Endothelial cell of umbilical vein (primary cell): ENCODE data around the gene ROCK2. TPM values are rescaled to one million over a fixed set of nuclear protein-coding genes. Genes with fewer than 3 reads are reported as not detected.

Experiments
- BruUV-seq: library from RNA; stranded (reverse); fragments of 400-500 nt; replicated peaks from 2 replicates; lab custom pipeline; 2021; lab: Mats Ljungman, UMichigan
- CTCF ChIA-PET: fragments of 300-600, 350-600 bp; sonication (Branson Sonifier 250); formaldehyde crosslinking; loops from one replicate; lab custom pipeline; 2021; ENCODE audit warnings: antibody characterized with exemption, inconsistent platforms; lab: Charles Lee
- POLR2A ChIA-PET: fragments of 300-600, 350-600 bp; sonication (Branson Sonifier 250); formaldehyde crosslinking; loops from one replicate; lab custom pipeline; 2021; ENCODE audit warnings: antibody characterized with exemption, inconsistent platforms; lab: Charles Lee
- DNase-seq: peaks from one replicate; pipeline ENCODE4 v3.0.0-alpha.2; 2011; ENCODE audit warnings: low read depth, low spot score
- FAIRE-seq: peaks from 2 replicates; lab custom pipeline; 2011; peaks lifted over from hg19 to GRCh38; lab: Jason Lieb, UNC
- H2AFZ ChIP-seq: 2 replicates; pipeline ENCODE4 v1.6.0; 2012; ENCODE audit warnings: low read depth, low read length, control low read depth, inconsistent platforms
- H3K27ac ChIP-seq: 2 replicates; pipeline ENCODE4 v1.5.1; 2011; ENCODE audit warnings: low read depth, mild to moderate bottlenecking, control low read depth, low read length, moderate library complexity; ENCODE audit not compliant: insufficient read depth
- H3K27me3 ChIP-seq, 2 experiments: 2 replicates each; pipeline versions ENCODE4 v1.6.0 to v1.6.1; 2011; ENCODE audit warnings: low read length in 2 of 2, mixed read lengths in 1 of 2; ENCODE audit not compliant: control insufficient read depth in 2 of 2, insufficient read depth in 2 of 2
- H3K36me3 ChIP-seq, 2 experiments: 2 replicates in 1 of 2; 3 replicates in 1 of 2; pipeline ENCODE4 v1.5.1; 2011; ENCODE audit warnings: low read length in 2 of 2, mild to moderate bottlenecking in 1 of 2, moderate library complexity in 1 of 2; ENCODE audit not compliant: control insufficient read depth in 2 of 2, insufficient read depth in 2 of 2; ENCODE audit errors: extremely low read depth in 1 of 2
- H3K4me1 ChIP-seq: 3 replicates; pipeline ENCODE4 v1.5.1; 2011; ENCODE audit warnings: mild to moderate bottlenecking, low read length; ENCODE audit not compliant: control insufficient read depth, insufficient read depth; ENCODE audit errors: extremely low read depth
- H3K4me2 ChIP-seq: 2 replicates; pipeline ENCODE4 v1.6.1; 2011; ENCODE audit warnings: low read length, control low read depth, mixed read lengths; ENCODE audit not compliant: insufficient read depth
- H3K4me3 ChIP-seq, 3 experiments: fragments of 200-600 bp in 1 of 3; sonication (generic), shearing (Covaris generic) in 1 of 3; replicated peaks in 1 of 3; 2 replicates each; pipeline ENCODE4 v1.5.1; 2011 to 2016; ENCODE audit warnings: control low read depth in 3 of 3, low read length in 3 of 3, mild to moderate bottlenecking in 2 of 3, inconsistent platforms in 1 of 3, low read depth in 1 of 3, moderate library complexity in 1 of 3; ENCODE audit not compliant: insufficient read depth in 1 of 3
- H3K79me2 ChIP-seq: 2 replicates; pipeline ENCODE4 v1.6.0; 2012; ENCODE audit warnings: low read length, inconsistent platforms; ENCODE audit not compliant: control insufficient read depth, insufficient read depth
- H3K9ac ChIP-seq: replicated peaks from 2 replicates; pipeline ENCODE3; 2011; ENCODE audit warnings: low read length, control low read depth; ENCODE audit not compliant: insufficient read depth; ENCODE audit errors: extremely low read depth
- H3K9me1 ChIP-seq: replicated peaks from 3 replicates; pipeline ENCODE4 v1.6.0; 2011; ENCODE audit warnings: mild to moderate bottlenecking, low read length; ENCODE audit not compliant: control insufficient read depth, insufficient read depth; ENCODE audit errors: extremely low read depth
- H3K9me3 ChIP-seq: replicated peaks from 2 replicates; pipeline ENCODE4 v1.5.1; 2012; ENCODE audit warnings: low read length, inconsistent platforms; ENCODE audit not compliant: control insufficient read depth, insufficient read depth
- H4K20me1 ChIP-seq: replicated peaks from 2 replicates; pipeline ENCODE3; 2011; ENCODE audit warnings: mild to moderate bottlenecking, low read length; ENCODE audit not compliant: control insufficient read depth, insufficient read depth; ENCODE audit errors: extremely low read depth
- EZH2 ChIP-seq: IDR thresholded peaks from 2 replicates; pipeline ENCODE4 v1.6.1; 2012; ENCODE audit warnings: borderline replicate concordance, low read depth, mild to moderate bottlenecking, moderate library complexity, low read length, inconsistent platforms; ENCODE audit not compliant: severe bottlenecking
- POLR2AphosphoS5 ChIP-seq: IDR thresholded peaks from 2 replicates; pipeline ENCODE4 v1.6.1; 2012; ENCODE audit warnings: low read depth, mild to moderate bottlenecking, control low read depth, low read length, moderate library complexity; ENCODE audit not compliant: insufficient read depth
- dilution Hi-C: fragments of 300-500 bp; cut with MboI; formaldehyde crosslinking; loops from one replicate; pipeline ENCODE4 v1.15.0; 2019; ENCODE audit warnings: low sequenced_read_pairs; ENCODE audit not compliant: extremely low pct_ligation_motif_present
- intact Hi-C: fragments of 100-400 bp; cut with micrococcal nuclease; formaldehyde crosslinking; loops from one replicate; pipeline ENCODE4 v1.10.0; 2022
- polyA plus RNA-seq, 4 experiments: library from polyadenylated mRNA; depleted of rRNA in 3 of 4; stranded (reverse) in 3 of 4; unstranded in 1 of 4; fragments of >200 nt; gene quantifications; 2 replicates each; pipeline versions ENCODE4 v1.2.1 to v1.2.3, GENCODE V29; 2011 to 2012; ENCODE audit warnings: missing spikeins in 1 of 4
- total RNA-seq: library from RNA; stranded (reverse); gene quantifications from 2 replicates; pipeline ENCODE4 v1.2.3, GENCODE V29; 2021

Gene ROCK2
- total and polyA plus RNA-seq, 2 donors (not counting 3 experiments of a cell fraction or from before 2014, with no cell fraction given) = 5.2 to 56.5 TPM

DNA sequence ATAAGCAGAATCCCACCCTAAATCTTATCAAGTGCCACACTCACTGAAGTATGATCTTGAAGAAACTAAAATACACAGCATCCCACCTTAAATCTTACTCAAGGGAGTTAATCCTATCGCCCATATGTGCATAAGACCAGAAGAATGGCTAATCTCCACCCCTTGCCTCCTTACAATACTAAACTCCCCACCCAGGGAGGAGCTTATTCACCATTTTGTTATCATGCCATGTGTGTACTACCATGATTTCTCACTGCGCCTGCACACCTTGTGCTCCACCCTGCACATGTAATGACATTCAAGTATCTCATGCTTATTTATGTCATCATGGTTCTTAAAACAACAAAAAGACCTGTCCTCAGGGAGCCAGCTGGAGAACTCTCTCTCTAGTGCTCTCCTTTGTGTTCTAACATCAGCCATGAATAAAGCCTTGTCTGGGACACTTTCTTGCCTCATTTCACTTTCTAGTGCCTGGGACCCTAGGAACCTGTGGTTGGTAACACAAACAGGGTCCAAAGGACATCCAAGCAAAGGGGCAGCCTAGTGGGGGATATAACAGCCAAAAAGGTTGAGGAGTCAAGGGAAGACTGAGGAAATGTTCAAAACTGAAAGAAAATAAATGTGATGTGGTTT lies 101.8 kb downstream of the ROCK2 start:
- Histone ChIP-seq H3K36me3 (no peaks in the 10 kb centered on the region), H3K27me3 (no peaks in the 10 kb centered on the region), H3K79me2 (peaks cover 46% of the 10 kb centered on the region), H3K9ac (no peak overlapping the region), H3K4me2 (no peak overlapping the region), H3K9me1 (no peaks in the 10 kb centered on the region), H3K9me3 (no peaks in the 10 kb centered on the region), H3K4me3 (no peak overlapping the region), H4K20me1 (no peaks in the 10 kb centered on the region), H2AFZ (no peak overlapping the region), H3K4me1 (peaks cover 4% of the 10 kb centered on the region), H3K27ac (no peak overlapping the region)
- BruUV-seq = no TSS peak
- POLR2A ChIA-PET = no interaction called here
- intact Hi-C loops = loop anchor here (5.0 kb wide), 1 partner anchor 50 kb away; no protein-coding TSS in a partner anchor
- dilution Hi-C loops = no loop called here
- DNase-seq (no peak), FAIRE-seq (no peak)
- CTCF ChIA-PET = interaction anchor here (1.3 kb wide), 1 partner anchor 84 kb away, joined by 3 read pairs; no protein-coding TSS in a partner anchor
- TF ChIP-seq POLR2AphosphoS5 = no peak

DNA sequence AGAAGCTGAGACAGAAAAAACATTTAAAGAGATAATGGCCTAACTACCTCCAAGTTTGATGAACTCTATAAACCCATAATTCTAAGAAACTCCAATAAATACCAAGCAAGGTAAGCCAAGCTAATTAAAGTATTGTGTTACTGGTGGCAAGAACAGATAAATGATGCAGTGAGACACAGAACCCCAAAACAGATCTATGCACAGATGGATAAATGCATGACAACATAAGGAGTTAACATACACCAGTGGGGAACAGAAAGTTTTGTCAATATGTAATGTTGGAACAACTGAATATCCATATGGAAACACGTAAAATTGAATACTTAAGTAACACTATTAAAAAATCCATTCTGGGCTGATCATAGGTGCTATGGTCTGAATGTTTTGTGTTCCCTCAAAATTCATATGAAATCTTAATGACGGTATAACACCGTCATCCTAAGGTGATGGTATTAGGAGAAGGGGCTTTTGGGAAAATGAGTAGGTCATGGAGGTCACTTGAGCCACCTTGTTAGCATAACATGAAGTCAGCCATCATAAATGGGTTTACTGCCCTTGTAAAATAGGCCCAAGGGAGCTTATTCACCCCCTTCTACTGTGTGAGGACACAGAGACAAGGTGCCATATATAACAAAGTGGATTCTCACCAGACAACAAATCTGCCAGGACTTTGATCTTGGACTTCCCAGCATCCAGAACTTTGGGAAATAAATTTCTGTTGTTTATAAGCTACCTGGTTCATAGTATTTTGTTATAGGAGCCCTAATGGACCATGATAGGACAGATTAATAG lies 102.8 kb downstream of the ROCK2 start:
- Histone ChIP-seq H3K79me2 (peaks cover 48% of the 10 kb centered on the region), H3K27me3 (no peaks in the 10 kb centered on the region), H3K9me3 (no peaks in the 10 kb centered on the region), H3K9ac (no peak overlapping the region), H3K4me2 (no peak overlapping the region), H3K4me3 (no peak overlapping the region), H3K4me1 (peaks cover 4% of the 10 kb centered on the region), H2AFZ (no peak overlapping the region), H3K36me3 (no peaks in the 10 kb centered on the region), H3K27ac (no peak overlapping the region), H4K20me1 (no peaks in the 10 kb centered on the region), H3K9me1 (no peaks in the 10 kb centered on the region)
- ChIA-PET CTCF (interaction anchor here (1.3 kb wide), 1 partner anchor 85 kb away, joined by 3 read pairs; no protein-coding TSS in a partner anchor), POLR2A (no interaction called here)
- DNase-seq = no peak
- BruUV-seq = no TSS peak
- FAIRE-seq = no peak
- dilution Hi-C loops (no loop called here), intact Hi-C loops (loop anchor here (5.0 kb wide), 1 partner anchor 51 kb away; no protein-coding TSS in a partner anchor)
- no peak for TF ChIP-seq EZH2
